Activated CD4-positive, alpha-beta T cell treated with anti-CD3 and anti-CD28 coated beads for 36 hours (primary cell): ENCODE measurements around the gene C1GALT1. TPM values are rescaled to one million over a fixed set of nuclear protein-coding genes. Genes with fewer than 3 reads are reported as not detected.

Source experiments
- ATAC-seq: fragments of 200-7000 bp; cut with Tn5 transposase; one replicate; pipeline ENCODE4 v1.10.0; 2021; ENCODE audit warnings: mild to moderate bottlenecking, moderate library complexity
- CTCF ChIA-PET: fragments of 350-600 bp; sonication (Branson Sonifier 250); formaldehyde crosslinking; loops from one replicate; lab custom pipeline; 2021; ENCODE audit warnings: antibody characterized with exemption; lab: Charles Lee
- POLR2A ChIA-PET: fragments of 350-600 bp; sonication (Branson Sonifier 250); formaldehyde crosslinking; loops from one replicate; lab custom pipeline; 2021; ENCODE audit warnings: antibody characterized with exemption, inconsistent platforms; lab: Charles Lee
- DNase-seq: peaks from one replicate; pipeline ENCODE4 v3.0.0-alpha.2; 2020
- H3K27ac Mint-ChIP-seq: one replicate; pipeline ENCODE4 v1.8.0; 2021; ENCODE audit warnings: mixed read lengths
- H3K27me3 Mint-ChIP-seq: one replicate; pipeline ENCODE4 v1.8.0; 2021; ENCODE audit warnings: mixed read lengths
- H3K36me3 Mint-ChIP-seq: one replicate; pipeline ENCODE4 v1.8.0; 2021; ENCODE audit warnings: low read depth, mixed read lengths
- H3K4me1 Mint-ChIP-seq: one replicate; pipeline ENCODE4 v1.8.0; 2021; ENCODE audit warnings: mixed read lengths
- H3K4me3 Mint-ChIP-seq: one replicate; pipeline ENCODE4 v1.8.0; 2021; ENCODE audit warnings: mild to moderate bottlenecking, moderate library complexity, mixed read lengths
- H3K9me3 Mint-ChIP-seq: one replicate; pipeline ENCODE4 v1.8.0; 2021; ENCODE audit warnings: low read depth, mixed read lengths
- intact Hi-C, 2 experiments: fragments of 100-400 bp; cut with DNase I in 1 of 2; cut with micrococcal nuclease in 1 of 2; formaldehyde crosslinking; loops; one replicate each; pipeline versions ENCODE4 v1.14.2 to v1.15.1; 2022 to 2024; cut with DNase I, micrococcal nuclease
- total RNA-seq, 2 experiments: library from RNA; stranded (reverse); gene quantifications; one replicate each; pipeline ENCODE4 v1.2.3, GENCODE V29; 2021

The C1GALT1 gene
- total RNA-seq, 2 experiments from 2014 or later, result 35.3 to 37.1 TPM

GRCh38 chr7:7290429-7291122, 108.2 kb downstream of the C1GALT1 start:
- ChIA-PET CTCF (interaction anchor here (0.7 kb wide), 1 partner anchor 206 kb away, joined by 3 read pairs; no protein-coding TSS in a partner anchor), POLR2A (no interaction called here)
- intact Hi-C loops, result no loop called here
- DNase-seq (no peak), ATAC-seq (no peak)
- Mint-ChIP-seq H3K4me1 (peaks cover 4% of the 10 kb centered on the region), H3K9me3 (peaks cover 5% of the 10 kb centered on the region), H3K27me3 (no peaks in the 10 kb centered on the region), H3K4me3 (no peak overlapping the region), H3K36me3 (no peaks in the 10 kb centered on the region), H3K27ac (no peak overlapping the region)

GRCh38 chr7:7292085-7292484, 109.7 kb downstream of the C1GALT1 start:
- H3K4me3 Mint-ChIP-seq, result no peak overlapping the region
- H3K4me1 Mint-ChIP-seq, result peaks cover 4% of the 10 kb centered on the region
- ChIA-PET CTCF (no interaction called here), POLR2A (no interaction called here)
- ATAC-seq (no peak), DNase-seq (no peak)
- no peaks in the 10 kb centered on the region for H3K36me3 Mint-ChIP-seq
- H3K27me3 Mint-ChIP-seq, result no peaks in the 10 kb centered on the region
- H3K9me3 Mint-ChIP-seq, result no peaks in the 10 kb centered on the region
- H3K27ac Mint-ChIP-seq, result no peak overlapping the region
- intact Hi-C loops, result no loop called here

GRCh38 chr7:7292608-7293007, 110.3 kb downstream of the C1GALT1 start:
- POLR2A ChIA-PET, result no interaction called here
- H3K4me1 Mint-ChIP-seq, result peaks cover 4% of the 10 kb centered on the region
- no peaks in the 10 kb centered on the region for H3K9me3 Mint-ChIP-seq
- H3K36me3 Mint-ChIP-seq, result no peaks in the 10 kb centered on the region
- ATAC-seq (no peak), DNase-seq (no peak)
- no peaks in the 10 kb centered on the region for H3K27me3 Mint-ChIP-seq
- CTCF ChIA-PET, result no interaction called here
- no peak overlapping the region for H3K27ac Mint-ChIP-seq
- intact Hi-C loops, result no loop called here
- no peak overlapping the region for H3K4me3 Mint-ChIP-seq

- Mint-ChIP-seq H3K36me3 (no peaks in the 10 kb centered on the region), H3K4me3 (no peak overlapping the region), H3K4me1 (peaks cover 4% of the 10 kb centered on the region), H3K27ac (no peak overlapping the region), H3K27me3 (no peaks in the 10 kb centered on the region), H3K9me3 (no peaks in the 10 kb centered on the region)
- DNase-seq, result no peak
- CTCF ChIA-PET, result interaction anchor here (0.8 kb wide), 1 partner anchor 1214 kb away, joined by 3 read pairs; no protein-coding TSS in a partner anchor
- POLR2A ChIA-PET, result no interaction called here
- ATAC-seq, result no peak
- intact Hi-C loops, result no loop called here
Observed at GRCh38 chr7:7293092-7293491, 110.7 kb downstream of the C1GALT1 start.

GRCh38 chr7:7294911-7295310, 112.6 kb downstream of the C1GALT1 start:
- POLR2A ChIA-PET, result no interaction called here
- Mint-ChIP-seq H3K4me3 (no peak overlapping the region), H3K9me3 (no peaks in the 10 kb centered on the region), H3K27me3 (no peaks in the 10 kb centered on the region), H3K36me3 (no peaks in the 10 kb centered on the region), H3K27ac (no peak overlapping the region), H3K4me1 (no peaks in the 10 kb centered on the region)
- CTCF ChIA-PET, result no interaction called here
- intact Hi-C loops, result no loop called here
- DNase-seq, result no peak
- ATAC-seq, result no peak
